HG03558 (cell line): ENCODE results near the gene HDGFL3.
"Not testable (repeated sequence)": the region's sequence is repeated elsewhere in the genome, so short reads cannot be mapped to it uniquely, and the experiment has no call there.

ENCODE experiments used
- ATAC-seq: cut with Tn5 transposase; IDR thresholded peaks from one replicate; pipeline ENCODE4 v1.9.1; 2021; ENCODE audit warnings: moderate number of reproducible peaks; ENCODE audit not compliant: unreplicated experiment; ENCODE audit errors: extremely low read depth

Gene HDGFL3

GRCh38 chr15:83198476-83198875 is 9.1 kb downstream of the HDGFL3 start:
- ATAC-seq, result no peak

GRCh38 chr15:83194528-83194927 is 13.1 kb downstream of the HDGFL3 start:
- no peak for ATAC-seq

- ATAC-seq, result no peak
These were observed 13.9 kb downstream of the HDGFL3 start for GRCh38 chr15:83193721-83194120.

- no peak for ATAC-seq
These were observed 14.9 kb downstream of the HDGFL3 start for GRCh38 chr15:83192742-83193141.

GRCh38 chr15:83190450-83190849 is 17.2 kb downstream of the HDGFL3 start:
- ATAC-seq, result no peak

GRCh38 chr15:83185561-83185960 is 22.1 kb downstream of the HDGFL3 start:
- no peak for ATAC-seq

- no peak for ATAC-seq
These were observed 28.7 kb downstream of the HDGFL3 start for GRCh38 chr15:83178869-83179325.

- ATAC-seq, result no peak
These were observed 29.2 kb downstream of the HDGFL3 start for GRCh38 chr15:83178390-83178789.

- no peak for ATAC-seq
These were observed 32.7 kb downstream of the HDGFL3 start for GRCh38 chr15:83174891-83175290.

- ATAC-seq, result no peak
These were observed 37.0 kb downstream of the HDGFL3 start for GRCh38 chr15:83170474-83171165.

- ATAC-seq, result not testable (repeated sequence)
These were observed 38.0 kb downstream of the HDGFL3 start for GRCh38 chr15:83169576-83169975.

- ATAC-seq, result no peak
These were observed 40.8 kb downstream of the HDGFL3 start for GRCh38 chr15:83166830-83167229.

GRCh38 chr15:83166218-83166617 is 41.4 kb downstream of the HDGFL3 start:
- ATAC-seq, result no peak

GRCh38 chr15:83164771-83165404 is 42.7 kb downstream of the HDGFL3 start:
- ATAC-seq, result no peak

- ATAC-seq, result no peak
These were observed 43.4 kb downstream of the HDGFL3 start for GRCh38 chr15:83164111-83164770.

GRCh38 chr15:83163032-83163431 is 44.6 kb downstream of the HDGFL3 start:
- no peak for ATAC-seq

- no peak for ATAC-seq
These were observed 46.9 kb downstream of the HDGFL3 start for GRCh38 chr15:83160741-83161140.

GRCh38 chr15:83158393-83158792 is 49.2 kb downstream of the HDGFL3 start:
- ATAC-seq, result no peak

- no peak for ATAC-seq
These were observed 51.7 kb downstream of the HDGFL3 start for GRCh38 chr15:83155942-83156341.

GRCh38 chr15:83153288-83153687 is 54.3 kb downstream of the HDGFL3 start:
- no peak for ATAC-seq

GRCh38 chr15:83144771-83145170 is 62.9 kb downstream of the HDGFL3 start:
- ATAC-seq, result no peak
